IMR-90 (cell line): ENCODE data around the gene FIBCD1.

Experiments
- BHLHE40 ChIP-seq: fragments of 150-350 bp; IDR thresholded peaks from 2 replicates; pipeline ENCODE4 v1.6.1; 2016; ENCODE audit warnings: mild to moderate bottlenecking, low read depth, low read length
- CEBPB ChIP-seq: IDR thresholded peaks from 2 replicates; pipeline ENCODE4 v1.6.1; 2012; ENCODE audit warnings: low read depth, low read length, improper control_type of control experiment
- CTCF ChIP-seq: conservative IDR thresholded peaks from 2 replicates; pipeline ENCODE4 v1.5.1; 2012; ENCODE audit warnings: mild to moderate bottlenecking, low read depth, low read length, improper control_type of control experiment
- ELK1 ChIP-seq: fragments of 150-350 bp; IDR thresholded peaks from 2 replicates; pipeline ENCODE4 v1.6.1; 2016; ENCODE audit warnings: low read depth, mild to moderate bottlenecking, low read length, moderate library complexity, borderline replicate concordance
- MAFK ChIP-seq: IDR thresholded peaks from 2 replicates; pipeline ENCODE4 v1.6.1; 2012; ENCODE audit warnings: low read depth, low read length, improper control_type of control experiment
- MXI1 ChIP-seq: IDR thresholded peaks from 2 replicates; pipeline ENCODE4 v1.6.1; 2012; ENCODE audit warnings: low read depth, mild to moderate bottlenecking, low read length, moderate library complexity, borderline replicate concordance
- NFE2L2 ChIP-seq: fragments of 150-350 bp; IDR thresholded peaks from 2 replicates; pipeline ENCODE4 v1.6.1; 2016; ENCODE audit warnings: low read depth, mild to moderate bottlenecking, low read length
- POLR2A ChIP-seq: IDR thresholded peaks from 2 replicates; pipeline ENCODE4 v1.6.1; 2012; ENCODE audit warnings: mild to moderate bottlenecking, low read depth, low read length
- RAD21 ChIP-seq: IDR thresholded peaks from 2 replicates; pipeline ENCODE4 v1.6.1; 2012; ENCODE audit warnings: low read length, improper control_type of control experiment
- RCOR1 ChIP-seq: IDR thresholded peaks from 2 replicates; pipeline ENCODE4 v1.6.1; 2012; ENCODE audit warnings: mild to moderate bottlenecking, low read length, improper control_type of control experiment; ENCODE audit not compliant: insufficient replicate concordance
- RFX5 ChIP-seq: IDR thresholded peaks from 2 replicates; pipeline ENCODE4 v1.8.0; 2012; ENCODE audit warnings: low read depth, mild to moderate bottlenecking, low read length, moderate library complexity
- SMC3 ChIP-seq: fragments of 150-350 bp; IDR thresholded peaks from 2 replicates; pipeline ENCODE4 v1.6.1; 2016; ENCODE audit warnings: low read depth, mild to moderate bottlenecking, antibody characterized with exemption, low read length, moderate library complexity
- USF2 ChIP-seq: fragments of 150-350 bp; IDR thresholded peaks from 2 replicates; pipeline ENCODE4 v1.6.1; 2017; ENCODE audit warnings: mild to moderate bottlenecking, antibody characterized with exemption, low read length, low read depth

- no peak for TF ChIP-seq CTCF
- no peak for TF ChIP-seq POLR2A
- no peak for TF ChIP-seq CEBPB
- no peak for TF ChIP-seq MXI1
- TF ChIP-seq BHLHE40 = no peak
- no peak for TF ChIP-seq ELK1
- no peak for TF ChIP-seq RCOR1
- no peak for TF ChIP-seq RFX5
- no peak for TF ChIP-seq MAFK
- no peak for TF ChIP-seq USF2
- TF ChIP-seq RAD21 = no peak
- TF ChIP-seq SMC3 = no peak
- TF ChIP-seq NFE2L2 = no peak
Observed at GRCh38 chr9:130970855-130971254, 31.8 kb upstream of the FIBCD1 start.
